Smooth muscle cell (in vitro differentiated cells): Measurements from ENCODE around the gene UBASH3A. TPM values are rescaled to one million over a fixed set of nuclear protein-coding genes. Genes with fewer than 3 reads are reported as not detected.

Source experiments
- DNase-seq: peaks from one replicate; lab custom pipeline; 2025; ENCODE audit not compliant: unreplicated experiment; lab: John Stamatoyannopoulos, UW
- H2AFZ ChIP-seq: fragments of 200-600 bp; sonication (generic); 2 replicates; pipeline ENCODE4 v1.6.0; 2016; ENCODE audit warnings: antibody characterized with exemption, low read depth, mild to moderate bottlenecking
- H3F3A ChIP-seq: fragments of 200-600 bp; sonication (generic); 2 replicates; pipeline ENCODE4 v1.6.0; 2017; ENCODE audit warnings: antibody characterized with exemption, low read depth
- H3K27ac ChIP-seq: fragments of 200-600 bp; sonication (generic); 2 replicates; pipeline ENCODE4 v1.5.1; 2016; ENCODE audit warnings: low read depth, mild to moderate bottlenecking
- H3K27me3 ChIP-seq: fragments of 200-600 bp; sonication (generic); 2 replicates; pipeline ENCODE4 v1.6.1; 2016; ENCODE audit warnings: low read depth, mild to moderate bottlenecking
- H3K36me3 ChIP-seq: fragments of 200-600 bp; sonication (generic); 2 replicates; pipeline ENCODE4 v1.5.1; 2016; ENCODE audit warnings: low read depth
- H3K4me1 ChIP-seq: fragments of 200-600 bp; sonication (generic); 2 replicates; pipeline ENCODE4 v1.5.1; 2016; ENCODE audit warnings: low read depth
- H3K4me2 ChIP-seq: fragments of 200-600 bp; sonication (generic); 2 replicates; pipeline ENCODE4 v1.6.0; 2016; ENCODE audit warnings: mild to moderate bottlenecking
- H3K4me3 ChIP-seq: fragments of 200-600 bp; sonication (generic); 2 replicates; pipeline ENCODE4 v1.5.1; 2016; ENCODE audit warnings: mild to moderate bottlenecking
- H3K79me2 ChIP-seq: fragments of 200-600 bp; sonication (generic); 2 replicates; pipeline ENCODE4 v1.6.0; 2016; ENCODE audit warnings: low read depth, mild to moderate bottlenecking
- H3K9ac ChIP-seq: fragments of 200-600 bp; sonication (generic); 2 replicates; pipeline ENCODE4 v1.6.0; 2016; ENCODE audit warnings: low read depth
- H3K9me3 ChIP-seq: fragments of 200-600 bp; sonication (generic); replicated peaks from 2 replicates; pipeline ENCODE4 v1.5.1; 2016; ENCODE audit warnings: low read depth
- H4K20me1 ChIP-seq: fragments of 200-600 bp; sonication (generic); 2 replicates; pipeline ENCODE4 v1.6.0; 2016; ENCODE audit warnings: low read depth
- WGBS: methylation state at CpG from one replicate; pipeline ENCODE4 v1.1.7; 2016; ENCODE audit warnings: low lambda C conversion rate; 5-methylcytosine and 5-hydroxymethylcytosine counted together
- polyA plus RNA-seq: library from polyadenylated mRNA; unstranded; fragments of >200 nt; fragmentation: Nextera tagmentation; extraction: Ambion mirVana; gene quantifications from 2 replicates; pipeline ENCODE4 v1.2.1, GENCODE V29; 2016
- total RNA-seq: library from RNA; depleted of rRNA; stranded (reverse); fragments of >200 nt; gene quantifications from 2 replicates; pipeline ENCODE4 v1.2.3, GENCODE V29; 2014
- TF ChIP-seq, protein P1 (sequence below): fragments of 200-600 bp; sonication (generic); IDR thresholded peaks from 2 replicates; pipeline ENCODE4 v1.5.1; 2017; ENCODE audit warnings: borderline replicate concordance, mild to moderate bottlenecking, antibody characterized with exemption; ENCODE audit not compliant: insufficient read depth, poor library complexity, severe bottlenecking

The UBASH3A gene
- total and polyA plus RNA-seq, 2 experiments from 2014 or later, result not detected

DNA sequence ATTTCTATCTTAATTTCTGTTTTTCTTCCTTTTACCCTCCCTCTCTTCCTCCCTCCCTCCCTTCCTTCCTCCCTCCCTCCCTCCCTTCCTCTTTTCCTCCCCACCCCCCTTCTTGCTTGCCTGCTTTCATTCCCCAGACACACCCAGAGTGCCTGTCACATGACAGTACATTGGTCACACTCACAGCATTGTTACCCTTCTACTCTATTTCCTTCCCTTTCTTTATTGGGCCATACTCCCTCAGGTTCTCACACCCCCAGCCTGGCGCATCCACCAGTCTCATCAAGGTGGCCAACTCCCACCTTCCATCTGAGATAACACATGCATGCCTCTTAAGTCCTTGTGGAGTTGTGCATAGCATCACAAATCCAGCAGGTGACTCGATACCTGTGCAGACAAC, 18.7 kb upstream of the UBASH3A start:
- Histone ChIP-seq H3K36me3 (no peaks in the 10 kb centered on the region), H3K9me3 (no peaks in the 10 kb centered on the region), H3K79me2 (no peaks in the 10 kb centered on the region), H4K20me1 (no peaks in the 10 kb centered on the region), H3F3A (no peaks in the 10 kb centered on the region), H2AFZ (no peak overlapping the region), H3K27me3 (no peaks in the 10 kb centered on the region), H3K9ac (no peak overlapping the region), H3K4me3 (no peak overlapping the region), H3K27ac (no peak overlapping the region), H3K4me2 (no peak overlapping the region), H3K4me1 (no peaks in the 10 kb centered on the region)
- DNase-seq, result no peak
- 91% methylated on average over 2 of the region's 2 CpGs for WGBS
- TF ChIP-seq, protein P1, sequence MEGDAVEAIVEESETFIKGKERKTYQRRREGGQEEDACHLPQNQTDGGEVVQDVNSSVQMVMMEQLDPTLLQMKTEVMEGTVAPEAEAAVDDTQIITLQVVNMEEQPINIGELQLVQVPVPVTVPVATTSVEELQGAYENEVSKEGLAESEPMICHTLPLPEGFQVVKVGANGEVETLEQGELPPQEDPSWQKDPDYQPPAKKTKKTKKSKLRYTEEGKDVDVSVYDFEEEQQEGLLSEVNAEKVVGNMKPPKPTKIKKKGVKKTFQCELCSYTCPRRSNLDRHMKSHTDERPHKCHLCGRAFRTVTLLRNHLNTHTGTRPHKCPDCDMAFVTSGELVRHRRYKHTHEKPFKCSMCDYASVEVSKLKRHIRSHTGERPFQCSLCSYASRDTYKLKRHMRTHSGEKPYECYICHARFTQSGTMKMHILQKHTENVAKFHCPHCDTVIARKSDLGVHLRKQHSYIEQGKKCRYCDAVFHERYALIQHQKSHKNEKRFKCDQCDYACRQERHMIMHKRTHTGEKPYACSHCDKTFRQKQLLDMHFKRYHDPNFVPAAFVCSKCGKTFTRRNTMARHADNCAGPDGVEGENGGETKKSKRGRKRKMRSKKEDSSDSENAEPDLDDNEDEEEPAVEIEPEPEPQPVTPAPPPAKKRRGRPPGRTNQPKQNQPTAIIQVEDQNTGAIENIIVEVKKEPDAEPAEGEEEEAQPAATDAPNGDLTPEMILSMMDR, result no peak

DNA sequence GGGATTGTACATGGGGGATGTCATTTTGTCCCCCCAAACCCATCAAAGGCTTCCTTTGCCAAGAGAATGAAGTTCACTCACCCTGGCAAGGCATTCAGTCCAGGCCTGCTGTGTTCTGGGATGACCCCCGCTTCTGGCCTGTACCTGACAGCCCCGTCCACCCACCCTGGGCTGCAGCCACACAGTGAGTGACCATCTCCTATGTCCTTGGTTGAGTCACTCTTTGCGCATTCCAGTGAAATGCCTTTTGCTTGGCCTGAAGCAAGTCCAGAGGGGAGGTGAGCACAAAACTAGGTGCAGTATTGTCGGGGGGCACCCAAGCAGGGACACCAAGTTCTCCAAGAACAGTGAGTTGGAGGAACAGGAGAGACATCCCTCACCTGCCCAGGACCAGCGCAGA, 18.1 kb upstream of the UBASH3A start:
- no peak overlapping the region for H3K27ac ChIP-seq
- DNase-seq, result no peak
- H4K20me1 ChIP-seq, result no peaks in the 10 kb centered on the region
- no peaks in the 10 kb centered on the region for H3K36me3 ChIP-seq
- no peaks in the 10 kb centered on the region for H3K79me2 ChIP-seq
- no peaks in the 10 kb centered on the region for H3K4me1 ChIP-seq
- H2AFZ ChIP-seq, result no peak overlapping the region
- no peak overlapping the region for H3K4me3 ChIP-seq
- H3K27me3 ChIP-seq, result no peaks in the 10 kb centered on the region
- H3K9ac ChIP-seq, result no peak overlapping the region
- H3K4me2 ChIP-seq, result no peak overlapping the region
- 91% methylated on average over 5 of the region's 5 CpGs for WGBS
- no peaks in the 10 kb centered on the region for H3K9me3 ChIP-seq
- TF ChIP-seq, protein P1, result no peak
- H3F3A ChIP-seq, result no peaks in the 10 kb centered on the region

DNA sequence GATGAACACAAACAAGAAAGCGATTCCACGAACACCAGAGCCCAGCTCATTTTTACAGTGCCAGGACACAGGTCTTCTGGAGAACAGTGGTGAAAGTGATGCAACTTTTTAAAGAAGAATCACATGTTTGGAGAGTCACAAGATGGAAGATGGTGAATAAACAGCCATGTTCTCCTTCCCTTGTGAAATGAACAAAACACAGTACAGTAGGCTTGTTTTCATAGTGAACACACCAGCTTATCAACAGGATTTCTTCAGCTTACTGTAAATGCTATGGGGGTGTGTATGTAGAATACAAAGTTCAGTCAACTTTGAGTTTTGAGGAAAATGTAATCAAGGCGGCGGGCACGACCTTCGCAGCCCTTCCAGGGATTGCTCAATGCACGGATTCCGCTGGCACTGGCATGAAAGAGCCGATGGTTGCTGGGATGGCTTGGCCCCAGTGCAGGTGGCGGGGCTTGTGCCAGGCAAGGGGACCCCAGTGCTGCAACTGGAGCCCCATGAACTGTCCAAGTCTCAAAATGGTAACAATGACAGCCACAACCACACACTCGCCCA, 17.6 kb upstream of the UBASH3A start:
- Histone ChIP-seq H4K20me1 (no peaks in the 10 kb centered on the region), H3K27me3 (no peaks in the 10 kb centered on the region), H3K27ac (no peak overlapping the region), H3K4me3 (no peak overlapping the region), H3K4me1 (no peaks in the 10 kb centered on the region), H2AFZ (no peak overlapping the region), H3F3A (no peaks in the 10 kb centered on the region), H3K9me3 (no peaks in the 10 kb centered on the region), H3K4me2 (no peak overlapping the region), H3K79me2 (no peaks in the 10 kb centered on the region), H3K9ac (no peak overlapping the region), H3K36me3 (no peaks in the 10 kb centered on the region)
- TF ChIP-seq, protein P1, result no peak
- no peak for DNase-seq
- WGBS, result 87% methylated on average over 11 of the region's 11 CpGs

DNA sequence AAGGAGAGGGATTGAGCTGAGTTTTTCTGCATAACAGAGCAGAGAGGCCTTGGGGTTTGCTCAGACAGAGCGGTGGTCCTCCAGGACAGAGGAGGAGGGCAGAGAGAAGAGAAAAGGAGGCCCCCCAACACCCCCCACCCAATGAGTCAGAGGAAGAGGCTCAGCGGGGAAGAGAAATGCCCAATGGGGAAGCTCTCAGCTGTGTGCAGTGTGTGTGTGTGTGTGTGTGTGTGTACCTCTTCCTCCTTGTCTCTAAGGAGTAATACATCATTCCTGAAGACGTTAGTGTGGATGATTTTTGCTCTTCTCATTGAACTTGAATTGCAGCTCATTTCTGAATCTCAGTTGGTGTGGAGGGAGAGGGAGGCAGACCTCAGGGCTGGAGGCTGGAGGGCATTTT, 16.5 kb upstream of the UBASH3A start:
- Histone ChIP-seq H3K36me3 (no peaks in the 10 kb centered on the region), H3K4me2 (no peak overlapping the region), H3K4me3 (no peak overlapping the region), H3K4me1 (no peaks in the 10 kb centered on the region), H3K79me2 (no peaks in the 10 kb centered on the region), H2AFZ (no peak overlapping the region), H3K9ac (no peak overlapping the region), H4K20me1 (no peaks in the 10 kb centered on the region), H3K9me3 (no peaks in the 10 kb centered on the region), H3F3A (no peaks in the 10 kb centered on the region), H3K27ac (no peak overlapping the region), H3K27me3 (no peaks in the 10 kb centered on the region)
- DNase-seq, result no peak
- TF ChIP-seq, protein P1, result no peak
- whole genome bisulfite sequencing, result 78% methylated on average over 3 of the region's 3 CpGs
